ENCODE data around the gene CDH4. TPM values are rescaled to one million over a fixed set of nuclear protein-coding genes. Genes with fewer than 3 reads are reported as not detected.

CDH4 gene
- total RNA-seq, 1 donor from 2014 or later: 3.2 TPM

GRCh38 chr20:61845233-61845671 is 593.2 kb downstream of the CDH4 start:
- FAIRE-seq (no peak), DNase-seq (ENCODE audit: low read depth) (no peak)
- peaks cover 2% of the 10 kb centered on the region for H3K9me3 Mint-ChIP-seq (ENCODE audit: unreplicated experiment)
- Histone ChIP-seq H3K4me2 (ENCODE audit: low read length) (no peak overlapping the region), H2AFZ (ENCODE audit: low read depth, low read length) (no peak overlapping the region), H4K20me1 (ENCODE audit: insufficient read depth, low read length) (no peaks in the 10 kb centered on the region), H3K79me2 (ENCODE audit: insufficient read depth, low read length) (no peaks in the 10 kb centered on the region), H3K9ac (ENCODE audit: low read length) (no peak overlapping the region), H3K4me1 (ENCODE audit: insufficient read depth, low read length) (no peaks in the 10 kb centered on the region), H3K27ac (ENCODE audit: low read depth, low read length) (no peak overlapping the region), H3K36me3 (ENCODE audit: insufficient read depth, low read length) (no peaks in the 10 kb centered on the region), H3K27me3 (ENCODE audit: insufficient read depth, low read length) (no peaks in the 10 kb centered on the region), H3K4me3 (ENCODE audit: insufficient read depth, low read depth, low read length) (no peak overlapping the region), H3K9me3 (ENCODE audit: insufficient read depth, low read depth, low read length) (peaks cover 2% of the 10 kb centered on the region)
- H3K27ac Mint-ChIP-seq (ENCODE audit: unreplicated experiment): no peak overlapping the region
- peaks cover 2% of the 10 kb centered on the region for H3K36me3 Mint-ChIP-seq (ENCODE audit: low read depth, unreplicated experiment)
- no peak for TF ChIP-seq CTCF (IDR thresholded peaks at IDR 0.05; ENCODE audit: insufficient read depth, low read depth, low read length)
- H3K4me3 Mint-ChIP-seq (ENCODE audit: unreplicated experiment): no peak overlapping the region
- peaks cover 4% of the 10 kb centered on the region for H3K4me1 Mint-ChIP-seq (ENCODE audit: low read depth, unreplicated experiment)
- peaks cover 47% of the 10 kb centered on the region for H3K27me3 Mint-ChIP-seq (ENCODE audit: low read depth, unreplicated experiment)

GRCh38 chr20:61846074-61846473 is 594.0 kb downstream of the CDH4 start:
- Histone ChIP-seq H3K4me2 (ENCODE audit: low read length) (no peak overlapping the region), H4K20me1 (ENCODE audit: insufficient read depth, low read length) (no peaks in the 10 kb centered on the region), H2AFZ (ENCODE audit: low read depth, low read length) (no peak overlapping the region), H3K4me1 (ENCODE audit: insufficient read depth, low read length) (no peaks in the 10 kb centered on the region), H3K27me3 (ENCODE audit: insufficient read depth, low read length) (no peaks in the 10 kb centered on the region), H3K9ac (ENCODE audit: low read length) (no peak overlapping the region), H3K36me3 (ENCODE audit: insufficient read depth, low read length) (no peaks in the 10 kb centered on the region), H3K79me2 (ENCODE audit: insufficient read depth, low read length) (no peaks in the 10 kb centered on the region), H3K4me3 (ENCODE audit: insufficient read depth, low read depth, low read length) (no peak overlapping the region), H3K27ac (ENCODE audit: low read depth, low read length) (no peak overlapping the region), H3K9me3 (ENCODE audit: insufficient read depth, low read depth, low read length) (peaks cover 2% of the 10 kb centered on the region)
- DNase-seq (ENCODE audit: low read depth): no peak
- TF ChIP-seq EZH2 (IDR thresholded peaks at IDR 0.05; ENCODE audit: insufficient read depth, low read length) (no peak), CTCF (IDR thresholded peaks at IDR 0.05; ENCODE audit: insufficient read depth, low read depth, low read length) (no peak)
- Mint-ChIP-seq H3K36me3 (ENCODE audit: low read depth, unreplicated experiment) (peaks cover 2% of the 10 kb centered on the region), H3K27ac (ENCODE audit: unreplicated experiment) (no peak overlapping the region), H3K4me1 (ENCODE audit: low read depth, unreplicated experiment) (peaks cover 4% of the 10 kb centered on the region), H3K9me3 (ENCODE audit: unreplicated experiment) (peaks cover 2% of the 10 kb centered on the region), H3K27me3 (ENCODE audit: low read depth, unreplicated experiment) (peaks cover 49% of the 10 kb centered on the region), H3K4me3 (ENCODE audit: unreplicated experiment) (no peak overlapping the region)
- no peak for FAIRE-seq

- DNase-seq (ENCODE audit: low read depth): no peak
- H3K4me1 ChIP-seq (ENCODE audit: insufficient read depth, low read length): no peaks in the 10 kb centered on the region
- Mint-ChIP-seq H3K4me1 (ENCODE audit: low read depth, unreplicated experiment) (peaks cover 4% of the 10 kb centered on the region), H3K27ac (ENCODE audit: unreplicated experiment) (no peak overlapping the region), H3K27me3 (ENCODE audit: low read depth, unreplicated experiment) (peaks cover 49% of the 10 kb centered on the region), H3K36me3 (ENCODE audit: low read depth, unreplicated experiment) (peaks cover 2% of the 10 kb centered on the region), H3K9me3 (ENCODE audit: unreplicated experiment) (peaks cover 2% of the 10 kb centered on the region), H3K4me3 (ENCODE audit: unreplicated experiment) (no peak overlapping the region)
- H3K9ac ChIP-seq (ENCODE audit: low read length): no peak overlapping the region
- H3K79me2 ChIP-seq (ENCODE audit: insufficient read depth, low read length): no peaks in the 10 kb centered on the region
- no peak overlapping the region for H3K4me2 ChIP-seq (ENCODE audit: low read length)
- no peak overlapping the region for H3K4me3 ChIP-seq (ENCODE audit: insufficient read depth, low read depth, low read length)
- no peaks in the 10 kb centered on the region for H3K27me3 ChIP-seq (ENCODE audit: insufficient read depth, low read length)
- FAIRE-seq: no peak
- peaks cover 2% of the 10 kb centered on the region for H3K9me3 ChIP-seq (ENCODE audit: insufficient read depth, low read depth, low read length)
- H3K36me3 ChIP-seq (ENCODE audit: insufficient read depth, low read length): no peaks in the 10 kb centered on the region
- TF ChIP-seq CTCF (IDR thresholded peaks at IDR 0.05; ENCODE audit: insufficient read depth, low read depth, low read length): no peak
- TF ChIP-seq EZH2 (IDR thresholded peaks at IDR 0.05; ENCODE audit: insufficient read depth, low read length): no peak
- no peak overlapping the region for H3K27ac ChIP-seq (ENCODE audit: low read depth, low read length)
- H4K20me1 ChIP-seq (ENCODE audit: insufficient read depth, low read length): no peaks in the 10 kb centered on the region
- H2AFZ ChIP-seq (ENCODE audit: low read depth, low read length): no peak overlapping the region
Measured at GRCh38 chr20:61846741-61847419, 594.8 kb downstream of the CDH4 start.

Measured in astrocyte (in vitro differentiated cells and primary cell).